DMS79 (cell line): ENCODE measurements around the gene ARHGAP8.
"Not testable (repeated sequence)": the region's sequence is repeated elsewhere in the genome, so short reads cannot be mapped to it uniquely, and the experiment has no call there.

Source experiments
- DNase-seq: peaks from one replicate; lab custom pipeline; 2025; lab: John Stamatoyannopoulos, UW

Gene ARHGAP8

GRCh38 chr22:44739666-44740065 lies 12.7 kb upstream of the ARHGAP8 start:
- not testable (repeated sequence) for DNase-seq

GRCh38 chr22:44740307-44740706 lies 12.1 kb upstream of the ARHGAP8 start:
- DNase-seq = no peak

GRCh38 chr22:44741929-44742328 lies 10.4 kb upstream of the ARHGAP8 start:
- DNase-seq = no peak

- no peak for DNase-seq
These were observed 9.1 kb upstream of the ARHGAP8 start for GRCh38 chr22:44743247-44743646.

GRCh38 chr22:44743804-44744211 lies 8.6 kb upstream of the ARHGAP8 start:
- no peak for DNase-seq

- DNase-seq = no peak
These were observed 6.3 kb upstream of the ARHGAP8 start for GRCh38 chr22:44745853-44746789.

GRCh38 chr22:44747784-44748127 lies 4.6 kb upstream of the ARHGAP8 start:
- DNase-seq = not testable (repeated sequence)

- no peak for DNase-seq
These were observed 3.9 kb upstream of the ARHGAP8 start for GRCh38 chr22:44748524-44748923.

GRCh38 chr22:44750481-44750880 lies 1.9 kb upstream of the ARHGAP8 start:
- no peak for DNase-seq

- no peak for DNase-seq
These were observed 1.0 kb downstream of the ARHGAP8 start for GRCh38 chr22:44753189-44754042.

GRCh38 chr22:44754998-44755397 lies 2.6 kb downstream of the ARHGAP8 start:
- DNase-seq = no peak

- DNase-seq = no peak
These were observed 3.0 kb downstream of the ARHGAP8 start for GRCh38 chr22:44755417-44755816.

GRCh38 chr22:44755956-44756361 lies 3.6 kb downstream of the ARHGAP8 start:
- no peak for DNase-seq

GRCh38 chr22:44758344-44758973 lies 6.1 kb downstream of the ARHGAP8 start:
- DNase-seq = no peak

- no peak for DNase-seq
These were observed 6.6 kb downstream of the ARHGAP8 start for GRCh38 chr22:44759001-44759400.

GRCh38 chr22:44759430-44760310 lies 7.3 kb downstream of the ARHGAP8 start:
- no peak for DNase-seq

- DNase-seq = no peak
These were observed 8.1 kb downstream of the ARHGAP8 start for GRCh38 chr22:44760476-44760875.

GRCh38 chr22:44761025-44761424 lies 8.7 kb downstream of the ARHGAP8 start:
- DNase-seq = no peak

GRCh38 chr22:44764373-44764772 lies 12.0 kb downstream of the ARHGAP8 start:
- DNase-seq = no peak

- no peak for DNase-seq
These were observed 12.6 kb downstream of the ARHGAP8 start for GRCh38 chr22:44764974-44765373.

GRCh38 chr22:44765571-44766285 lies 13.4 kb downstream of the ARHGAP8 start:
- no peak for DNase-seq
